HL-60 (cell line): ENCODE results near the gene TMEM131L.
"Not testable (repeated sequence)": the region's sequence is repeated elsewhere in the genome, so short reads cannot be mapped to it uniquely, and the experiment has no call there.

ENCODE experiments used
- DNase-seq, 2 experiments: peaks; one replicate each; pipeline ENCODE4 v3.0.0-alpha.2; 2010 to 2020; ENCODE audit warnings: low read depth in 1 of 2, low spot score in 1 of 2
- H3K27ac ChIP-seq: fragments of 250-450 bp; sonication (Bioruptor Pico); replicated peaks from 2 replicates; pipeline ENCODE4 v1.5.1; 2020; ENCODE audit warnings: mild to moderate bottlenecking, moderate library complexity
- H3K27me3 ChIP-seq: fragments of 250-450 bp; sonication (Bioruptor Pico); 2 replicates; pipeline ENCODE4 v1.5.1; 2021; ENCODE audit warnings: mild to moderate bottlenecking, moderate library complexity; ENCODE audit not compliant: insufficient read depth, poor library complexity, severe bottlenecking
- H3K4me3 ChIP-seq: replicated peaks from 2 replicates; pipeline ENCODE4 v1.5.1; 2011; ENCODE audit warnings: mild to moderate bottlenecking, control low read depth, low read length; ENCODE audit not compliant: insufficient read depth
- CTCF ChIP-seq: IDR thresholded peaks from one replicate; pipeline ENCODE4 v1.5.1; 2011; ENCODE audit warnings: low read length, control low read depth, inconsistent platforms; ENCODE audit not compliant: insufficient read depth
- GABPA ChIP-seq: IDR thresholded peaks from 2 replicates; pipeline ENCODE4 v1.6.1; 2012; ENCODE audit warnings: low read depth
- POLR2AphosphoS5 ChIP-seq: IDR thresholded peaks from 2 replicates; pipeline ENCODE4 v1.6.1; 2012; ENCODE audit warnings: low read depth
- REST ChIP-seq: IDR thresholded peaks from 2 replicates; pipeline ENCODE4 v1.6.1; 2012; ENCODE audit warnings: low read depth; ENCODE audit not compliant: insufficient replicate concordance
- SPI1 ChIP-seq: IDR thresholded peaks from 2 replicates; pipeline ENCODE4 v1.6.1; 2012; ENCODE audit warnings: low read depth, mild to moderate bottlenecking, borderline replicate concordance

The TMEM131L gene

GRCh38 chr4:153603258-153603657 lies 137.1 kb downstream of the TMEM131L start:
- H3K27me3 ChIP-seq = no peaks in the 10 kb centered on the region
- TF ChIP-seq POLR2AphosphoS5 = no peak
- TF ChIP-seq SPI1 = no peak
- TF ChIP-seq CTCF = no peak
- no peak for TF ChIP-seq GABPA
- TF ChIP-seq REST = no peak

GRCh38 chr4:153603835-153604234 lies 137.7 kb downstream of the TMEM131L start:
- TF ChIP-seq CTCF = no peak
- no peak for TF ChIP-seq POLR2AphosphoS5
- no peak for TF ChIP-seq SPI1
- TF ChIP-seq REST = no peak
- TF ChIP-seq GABPA = no peak
- Histone ChIP-seq H3K27me3 (no peaks in the 10 kb centered on the region), H3K27ac (no peak overlapping the region), H3K4me3 (no peak overlapping the region)
- DNase-seq = no peak

More at GRCh38 chr4:153603258-153603657, 137.1 kb downstream of the TMEM131L start:
- Histone ChIP-seq H3K27ac (no peak overlapping the region), H3K4me3 (no peak overlapping the region)
- DNase-seq = no peak

- not testable (repeated sequence) for H3K4me3 ChIP-seq, H3K27ac ChIP-seq, H3K27me3 ChIP-seq
- peak; percentile 58 to 72 for DNase-seq
- TF ChIP-seq POLR2AphosphoS5 (peak; percentile 30; the same call in 1 of the 2 replicates), SPI1 (peak; percentile 80)
These were observed 142.9 kb downstream of the TMEM131L start for GRCh38 chr4:153609070-153609469.

- TF ChIP-seq REST = no peak
- TF ChIP-seq POLR2AphosphoS5 = no peak
- TF ChIP-seq CTCF = no peak
- no peak for TF ChIP-seq GABPA
- no peak for TF ChIP-seq SPI1
- Histone ChIP-seq H3K27me3 (no peaks in the 10 kb centered on the region), H3K4me3 (no peak overlapping the region), H3K27ac (no peak overlapping the region)
- no peak for DNase-seq
These were observed 144.6 kb downstream of the TMEM131L start for GRCh38 chr4:153610623-153611376.
